Skeletal muscle satellite cell (primary cell): ENCODE measurements around the gene ZC2HC1C. TPM values are rescaled to one million over a fixed set of nuclear protein-coding genes. Genes with fewer than 3 reads are reported as not detected.
"Not testable (repeated sequence)": the region's sequence is repeated elsewhere in the genome, so short reads cannot be mapped to it uniquely, and the experiment has no call there.

Experiments
- H3K27me3 ChIP-seq: 2 replicates; pipeline ENCODE4 v1.7.0; 2013; ENCODE audit warnings: low read length; ENCODE audit not compliant: control insufficient read depth, insufficient read depth
- H3K36me3 ChIP-seq: 2 replicates; pipeline ENCODE4 v1.7.0; 2013; ENCODE audit warnings: mild to moderate bottlenecking, control low read depth, low read length; ENCODE audit not compliant: insufficient read depth
- H3K4me1 ChIP-seq: 2 replicates; pipeline ENCODE4 v1.7.0; 2013; ENCODE audit warnings: low read length; ENCODE audit not compliant: control insufficient read depth, insufficient read depth
- H3K4me2 ChIP-seq: 2 replicates; pipeline ENCODE4 v1.7.0; 2013; ENCODE audit warnings: mild to moderate bottlenecking, low read length
- H3K4me3 ChIP-seq: 2 replicates; pipeline ENCODE4 v1.7.0; 2013; ENCODE audit warnings: low read length
- H3K9ac ChIP-seq: 2 replicates; pipeline ENCODE4 v1.7.0; 2013; ENCODE audit warnings: mild to moderate bottlenecking, low read depth, low read length, moderate library complexity
- H3K9me3 ChIP-seq: replicated peaks from 2 replicates; pipeline ENCODE4 v1.7.0; 2013; ENCODE audit warnings: mild to moderate bottlenecking, control low read depth, low read length
- small RNA-seq: library from RNA; depleted of rRNA; stranded (forward); fragments of <200 nt; gene quantifications from one replicate; pipeline ENCODE3, GENCODE V24; 2012

ZC2HC1C gene

DNA sequence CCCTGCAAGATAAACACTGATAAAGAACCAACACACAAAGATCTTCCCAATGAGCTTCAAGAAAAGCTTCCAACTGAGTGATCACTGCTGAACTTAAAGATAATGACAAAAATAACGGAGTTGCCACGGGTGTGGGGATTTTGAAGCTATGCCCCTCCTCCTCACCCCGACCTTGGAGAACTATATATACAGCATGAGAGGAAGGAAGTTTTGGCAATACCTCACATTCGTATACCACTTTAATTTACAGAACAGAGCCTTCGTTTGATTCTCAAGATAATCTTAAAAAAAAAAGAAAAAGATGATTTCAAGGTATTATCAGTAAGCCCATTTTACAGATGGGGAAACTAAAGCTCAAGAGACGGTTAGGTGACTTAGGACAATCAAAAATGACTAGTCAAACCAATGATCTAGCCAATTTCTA is 56.7 kb downstream of the ZC2HC1C start:
- peak overlapping the region; percentile 99 for H3K9ac ChIP-seq
- H3K4me1 ChIP-seq, result peaks cover 30% of the 10 kb centered on the region
- no peaks in the 10 kb centered on the region for H3K9me3 ChIP-seq
- H3K36me3 ChIP-seq, result peaks cover 5% of the 10 kb centered on the region
- H3K4me2 ChIP-seq, result peak overlapping the region; percentile 99
- no peaks in the 10 kb centered on the region for H3K27me3 ChIP-seq
- H3K4me3 ChIP-seq, result peak overlapping the region; percentile 90

DNA sequence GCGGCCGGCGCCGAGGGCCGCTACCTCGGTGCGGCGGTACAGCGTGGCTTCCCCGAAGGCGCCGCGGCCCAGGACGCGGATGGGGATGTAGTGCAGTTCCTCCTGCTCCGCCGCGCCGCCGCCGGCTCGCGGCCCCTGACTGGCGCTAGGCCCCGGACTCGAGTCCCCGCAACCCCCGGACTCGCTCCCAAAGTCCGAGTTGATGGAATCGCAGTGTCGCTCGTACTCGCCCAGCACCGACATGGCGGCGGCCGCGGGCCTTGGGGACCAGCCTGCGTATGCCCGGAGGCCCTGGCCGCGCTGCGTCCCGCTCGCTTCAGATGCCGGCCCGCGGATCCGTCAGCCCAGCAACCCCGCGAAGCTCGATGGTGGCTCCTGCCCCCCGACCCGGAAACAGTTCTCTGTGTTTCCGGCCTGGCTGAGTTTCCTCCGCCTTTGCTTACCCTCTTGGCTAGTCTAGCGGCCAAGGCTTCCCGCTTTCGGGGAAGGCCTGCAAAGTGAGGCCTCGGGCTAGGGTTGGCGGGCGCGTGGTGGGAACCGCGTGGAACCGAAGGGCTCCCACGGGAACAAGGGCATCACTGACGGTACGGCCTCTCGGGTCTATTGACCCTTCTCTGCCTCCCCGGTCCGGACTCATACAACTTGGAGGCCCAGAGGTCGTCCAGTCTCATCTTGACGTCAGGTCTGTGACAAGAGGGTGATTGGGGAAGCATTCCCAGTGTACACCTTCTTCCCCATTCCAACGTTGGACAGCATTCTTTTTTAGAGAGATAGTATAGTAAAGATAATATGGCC is 57.4 kb downstream of the ZC2HC1C start, which contains the start of gene NEK9:
Gene NEK9, minus strand, starts transcription at position 370 of the 795 bp plus-strand sequence. Its CDS starts 127 bp downstream, at position 243.
- Histone ChIP-seq H3K4me3 (peak within 1 kb of the TSS; percentile 90), H3K27me3 (no peaks in the 10 kb centered on the region), H3K36me3 (peaks cover 5% of the 10 kb centered on the region), H3K4me2 (peak within 1 kb of the TSS; percentile 99), H3K4me1 (peaks cover 30% of the 10 kb centered on the region), H3K9me3 (no peaks in the 10 kb centered on the region), H3K9ac (peak within 1 kb of the TSS; percentile 99)

DNA sequence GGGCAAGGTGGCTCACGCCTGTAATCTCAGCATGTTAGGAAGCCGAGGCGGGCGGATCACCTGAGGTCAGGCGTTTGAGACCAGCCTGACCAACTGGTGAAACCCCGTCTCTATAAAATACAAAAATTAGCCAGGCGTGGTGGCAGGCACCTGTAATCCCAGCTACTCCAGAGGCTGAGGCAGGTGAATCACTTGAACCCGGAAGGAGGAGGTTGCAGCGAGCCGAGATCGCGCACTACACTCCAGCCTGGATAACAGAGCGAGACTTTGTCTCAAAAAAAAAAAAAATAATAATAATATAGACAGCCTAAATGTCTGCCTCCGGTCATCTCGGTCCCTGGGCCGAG is 58.0 kb downstream of the ZC2HC1C start:
- Histone ChIP-seq H3K4me2 (peak overlapping the region; percentile 99), H3K4me1 (peaks cover 30% of the 10 kb centered on the region), H3K4me3 (peak overlapping the region; percentile 90), H3K9ac (peak overlapping the region; percentile 99)
- not testable (repeated sequence) for H3K36me3 ChIP-seq, H3K27me3 ChIP-seq, H3K9me3 ChIP-seq

DNA sequence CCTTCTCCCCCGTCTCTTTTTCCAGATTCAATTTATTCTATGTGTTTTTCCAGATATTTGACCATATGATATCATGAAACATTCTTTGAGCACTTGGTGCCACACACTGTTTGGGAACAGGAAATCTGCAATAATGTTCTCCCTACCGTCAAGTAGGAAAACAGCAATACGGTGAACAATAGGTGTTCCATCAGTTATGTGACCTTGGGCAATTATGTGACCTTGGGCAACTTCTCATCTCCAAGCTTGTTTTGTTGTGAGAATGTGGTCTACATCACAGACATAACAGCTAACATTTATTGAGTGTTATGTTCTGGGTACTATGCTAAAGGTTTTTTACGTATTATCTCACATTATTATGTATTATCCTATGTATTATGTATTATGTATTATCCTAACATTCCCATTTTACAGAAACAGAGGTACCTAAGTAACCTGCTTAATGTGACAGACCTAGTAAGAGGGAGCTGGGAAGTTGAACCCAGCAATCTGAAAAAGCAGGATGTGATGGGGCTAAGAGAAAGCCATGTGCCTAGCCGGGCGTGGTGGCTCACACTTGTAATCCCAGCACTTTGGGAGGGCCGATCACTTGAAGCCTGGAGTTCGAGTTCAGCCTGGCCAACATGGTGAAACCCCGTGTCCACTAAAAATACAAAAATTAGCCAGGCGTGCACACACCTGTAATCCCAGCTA is 58.6 kb downstream of the ZC2HC1C start:
- H3K9ac ChIP-seq, result peak overlapping the region; percentile 99
- no peaks in the 10 kb centered on the region for H3K27me3 ChIP-seq
- peak overlapping the region; percentile 90 for H3K4me3 ChIP-seq
- peak overlapping the region; percentile 99 for H3K4me2 ChIP-seq
- peaks cover 5% of the 10 kb centered on the region for H3K36me3 ChIP-seq
- peaks cover 30% of the 10 kb centered on the region for H3K4me1 ChIP-seq
- H3K9me3 ChIP-seq, result no peaks in the 10 kb centered on the region

DNA sequence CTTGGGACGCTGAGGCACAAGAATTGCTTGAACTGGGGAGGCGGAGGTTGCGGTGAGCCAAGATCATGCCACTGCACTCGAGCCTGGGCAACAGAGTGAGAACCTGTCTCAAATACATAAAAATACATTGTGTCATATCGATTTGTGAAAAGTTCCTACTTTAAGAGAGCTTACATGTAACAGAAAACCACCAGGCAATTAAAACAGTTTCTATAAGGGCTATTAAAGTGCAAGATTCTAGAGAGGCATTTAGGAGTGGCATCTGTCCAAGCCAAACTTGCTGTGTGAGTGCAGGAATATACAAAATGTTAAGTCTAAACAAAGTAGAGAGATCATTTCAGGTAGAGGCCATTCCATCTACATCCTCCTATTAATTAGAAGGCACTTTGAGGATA is 59.2 kb downstream of the ZC2HC1C start:
- Histone ChIP-seq H3K36me3 (peaks cover 10% of the 10 kb centered on the region), H3K4me3 (no peak overlapping the region), H3K9ac (no peak overlapping the region), H3K4me2 (no peak overlapping the region), H3K27me3 (no peaks in the 10 kb centered on the region), H3K9me3 (no peaks in the 10 kb centered on the region), H3K4me1 (peaks cover 29% of the 10 kb centered on the region)

Small RNAs within 50 kb of the gene (small RNA-seq; reads per million reads assigned to genes)
- not detected for gene HIF1AP1
- not detected for gene RNU6-689P
